Adipocyte (in vitro differentiated cells): Measurements from ENCODE around the gene ADAMTS10.
"Not testable (repeated sequence)": the region's sequence is repeated elsewhere in the genome, so short reads cannot be mapped to it uniquely, and the experiment has no call there.

Experiments
- DNase-seq: peaks from one replicate; pipeline ENCODE4 v3.0.0-alpha.2; 2015; ENCODE audit warnings: low read depth
- H3K27me3 ChIP-seq: replicated peaks from 2 replicates; pipeline ENCODE4 v1.7.0; 2013; ENCODE audit warnings: mild to moderate bottlenecking, low read length, moderate library complexity; ENCODE audit not compliant: control insufficient read depth, insufficient read depth
- H3K36me3 ChIP-seq: 2 replicates; pipeline ENCODE4 v1.7.0; 2013; ENCODE audit warnings: low read length, mild to moderate bottlenecking, moderate library complexity; ENCODE audit not compliant: control insufficient read depth, insufficient read depth, severe bottlenecking
- H3K4me1 ChIP-seq: 2 replicates; pipeline ENCODE4 v1.7.0; 2013; ENCODE audit warnings: mild to moderate bottlenecking, low read length, moderate library complexity; ENCODE audit not compliant: control insufficient read depth, insufficient read depth
- H3K4me3 ChIP-seq: 2 replicates; pipeline ENCODE4 v1.7.0; 2013; ENCODE audit warnings: mild to moderate bottlenecking, low read length, moderate library complexity
- H3K9ac ChIP-seq: 2 replicates; pipeline ENCODE4 v1.7.0; 2013; ENCODE audit warnings: mild to moderate bottlenecking, low read length, moderate library complexity
- H3K9me3 ChIP-seq: 2 replicates; pipeline ENCODE4 v1.7.0; 2013; ENCODE audit warnings: mild to moderate bottlenecking, low read length, moderate library complexity; ENCODE audit not compliant: control insufficient read depth

Gene ADAMTS10

GRCh38 chr19:8589177-8589714 is 21.3 kb downstream of the ADAMTS10 start:
- H3K9me3 ChIP-seq, result peaks cover 3% of the 10 kb centered on the region
- H3K36me3 ChIP-seq, result no peaks in the 10 kb centered on the region

GRCh38 chr19:8585894-8586750 is 24.4 kb downstream of the ADAMTS10 start:
- Histone ChIP-seq H3K9me3 (no peaks in the 10 kb centered on the region), H3K27me3 (no peaks in the 10 kb centered on the region), H3K36me3 (no peaks in the 10 kb centered on the region), H3K9ac (no peak overlapping the region), H3K4me3 (no peak overlapping the region), H3K4me1 (no peaks in the 10 kb centered on the region)
- peak; percentile 63 for DNase-seq

More at GRCh38 chr19:8589177-8589714, 21.3 kb downstream of the ADAMTS10 start:
- no peak overlapping the region for H3K9ac ChIP-seq
- H3K4me3 ChIP-seq, result no peak overlapping the region
- H3K4me1 ChIP-seq, result peaks cover 22% of the 10 kb centered on the region
- DNase-seq, result no peak
- no peaks in the 10 kb centered on the region for H3K27me3 ChIP-seq

GRCh38 chr19:8584965-8585893 is 25.3 kb downstream of the ADAMTS10 start:
- H3K9me3 ChIP-seq, result no peaks in the 10 kb centered on the region
- no peak overlapping the region for H3K4me3 ChIP-seq
- no peak overlapping the region for H3K9ac ChIP-seq
- DNase-seq, result no peak
- no peaks in the 10 kb centered on the region for H3K36me3 ChIP-seq
- no peaks in the 10 kb centered on the region for H3K4me1 ChIP-seq
- no peaks in the 10 kb centered on the region for H3K27me3 ChIP-seq

- no peak overlapping the region for H3K9ac ChIP-seq
- H3K27me3 ChIP-seq, result peaks cover 5% of the 10 kb centered on the region
- peaks cover 2% of the 10 kb centered on the region for H3K4me1 ChIP-seq
- H3K9me3 ChIP-seq, result no peaks in the 10 kb centered on the region
- H3K4me3 ChIP-seq, result no peak overlapping the region
- DNase-seq, result peak; percentile 89
- H3K36me3 ChIP-seq, result no peaks in the 10 kb centered on the region
Measured at GRCh38 chr19:8580710-8581281, 29.7 kb downstream of the ADAMTS10 start.

GRCh38 chr19:8578642-8579265 is 31.8 kb downstream of the ADAMTS10 start:
- Histone ChIP-seq H3K9ac (no peak overlapping the region), H3K36me3 (no peaks in the 10 kb centered on the region), H3K4me3 (no peak overlapping the region), H3K27me3 (peaks cover 5% of the 10 kb centered on the region), H3K4me1 (peaks cover 2% of the 10 kb centered on the region), H3K9me3 (no peaks in the 10 kb centered on the region)
- peak; percentile 90 for DNase-seq

- Histone ChIP-seq H3K4me1 (peaks cover 2% of the 10 kb centered on the region), H3K9ac (no peak overlapping the region), H3K9me3 (no peaks in the 10 kb centered on the region), H3K27me3 (peaks cover 5% of the 10 kb centered on the region), H3K36me3 (no peaks in the 10 kb centered on the region), H3K4me3 (no peak overlapping the region)
- DNase-seq, result no peak
Measured at GRCh38 chr19:8577741-8578140, 32.8 kb downstream of the ADAMTS10 start.

- H3K27me3 ChIP-seq, result peaks cover 5% of the 10 kb centered on the region
- DNase-seq, result no peak
- no peaks in the 10 kb centered on the region for H3K36me3 ChIP-seq
- no peak within 1 kb of the TSS for H3K9ac ChIP-seq
- no peaks in the 10 kb centered on the region for H3K9me3 ChIP-seq
- H3K4me3 ChIP-seq, result no peak within 1 kb of the TSS
- peaks cover 2% of the 10 kb centered on the region for H3K4me1 ChIP-seq
Measured at GRCh38 chr19:8577247-8577646, 33.3 kb downstream of the ADAMTS10 start, which contains the start of gene MYO1F. Gene MYO1F, minus strand, starts transcription at chr19:8577442. Its CDS starts 133 bp downstream, at chr19:8577309.

- Histone ChIP-seq H3K9ac (no peak overlapping the region), H3K36me3 (no peaks in the 10 kb centered on the region), H3K27me3 (peaks cover 5% of the 10 kb centered on the region), H3K4me1 (peaks cover 2% of the 10 kb centered on the region), H3K9me3 (no peaks in the 10 kb centered on the region), H3K4me3 (no peak overlapping the region)
- DNase-seq, result no peak
Measured at GRCh38 chr19:8576273-8576993, 34.1 kb downstream of the ADAMTS10 start.

- Histone ChIP-seq H3K4me1 (peaks cover 9% of the 10 kb centered on the region), H3K27me3 (peaks cover 5% of the 10 kb centered on the region), H3K36me3 (no peaks in the 10 kb centered on the region), H3K4me3 (no peak overlapping the region), H3K9me3 (no peaks in the 10 kb centered on the region), H3K9ac (no peak overlapping the region)
- no peak for DNase-seq
Measured at GRCh38 chr19:8575467-8575997, 35.0 kb downstream of the ADAMTS10 start.

- not testable (repeated sequence) for H3K4me3 ChIP-seq, H3K27me3 ChIP-seq, DNase-seq, H3K9me3 ChIP-seq, H3K36me3 ChIP-seq, H3K9ac ChIP-seq
- peaks cover 12% of the 10 kb centered on the region for H3K4me1 ChIP-seq
Measured at GRCh38 chr19:8574619-8574922, 35.9 kb downstream of the ADAMTS10 start.
